Suprapubic skin (tissue), 4 donors: ENCODE measurements around the gene TMEM200B.
"Not testable (repeated sequence)": the region's sequence is repeated elsewhere in the genome, so short reads cannot be mapped to it uniquely, and the experiment has no call there.

Experiments
- CTCF ChIP-seq, 2 donors: fragments of 200-600 bp in 1 of 2; fragments of 450-650 bp in 1 of 2; sonication (generic) in 1 of 2; IDR thresholded peaks; one replicate each; pipeline ENCODE4 v1.5.1; 2016 to 2019; ENCODE audit warnings: antibody characterized with exemption in 2 of 2, mild to moderate bottlenecking in 1 of 2, moderate library complexity in 1 of 2
- POLR2A ChIP-seq, 2 donors: fragments of 450-650 bp; IDR thresholded peaks; one replicate each; pipeline ENCODE4 v1.6.1; 2017; ENCODE audit warnings: antibody characterized with exemption in 2 of 2, mild to moderate bottlenecking in 2 of 2, moderate library complexity in 2 of 2
- POLR2AphosphoS5 ChIP-seq, 3 donors: sonication (generic); formaldehyde crosslinking; IDR thresholded peaks; one replicate each; pipeline ENCODE4 v1.6.1; 2017; ENCODE audit warnings: antibody characterized with exemption in 3 of 3

- TF ChIP-seq CTCF, POLR2A, POLR2AphosphoS5 (IDR thresholded peaks at IDR 0.05): not testable (repeated sequence)
These were observed 31.0 kb downstream of the TMEM200B start for GRCh38 chr1:29092704-29093103.
